Brain microvascular endothelial cell (primary cell): Measurements from ENCODE around the gene TNIK.
A peak's percentile ranks its signal among the peaks of the same experiment; 100 is the strongest.

ENCODE experiments used
- DNase-seq: peaks from one replicate; pipeline ENCODE4 v3.0.0-alpha.2; 2020
- H3K27ac ChIP-seq: fragments of 250-450 bp; sonication (Bioruptor Pico); 2 replicates; pipeline ENCODE4 v1.5.1; 2020; ENCODE audit warnings: mild to moderate bottlenecking, moderate library complexity
- H3K27me3 ChIP-seq: fragments of 250-450 bp; sonication (Bioruptor Pico); replicated peaks from 2 replicates; pipeline ENCODE4 v1.5.1; 2020; ENCODE audit warnings: mild to moderate bottlenecking
- H3K36me3 ChIP-seq: fragments of 250-450 bp; sonication (Bioruptor Pico); replicated peaks from 2 replicates; pipeline ENCODE4 v1.5.1; 2020; ENCODE audit warnings: mild to moderate bottlenecking
- H3K4me3 ChIP-seq: 2 replicates; pipeline ENCODE4 v1.5.1; 2011; ENCODE audit warnings: low read depth, mild to moderate bottlenecking, control low read depth, low read length, moderate library complexity
- CTCF ChIP-seq: IDR thresholded peaks from 2 replicates; pipeline ENCODE4 v1.5.1; 2011; ENCODE audit warnings: low read depth, mild to moderate bottlenecking, moderate library complexity, low read length, control low read depth, inconsistent platforms; ENCODE audit errors: missing control alignments
- in situ Hi-C: cut with HindIII; loops from 2 replicates; pipeline ENCODE4 v1.10.0; 2017; ENCODE audit warnings: low sequenced_read_pairs, low pct_ligation_motif_present

Gene TNIK

GRCh38 chr3:171094411-171094810, 365.8 kb downstream of the TNIK start:
- in situ Hi-C loops = no loop called here
- Histone ChIP-seq H3K36me3 (no peaks in the 10 kb centered on the region), H3K27me3 (no peaks in the 10 kb centered on the region), H3K27ac (no peak overlapping the region), H3K4me3 (no peak overlapping the region)
- DNase-seq = no peak
- no peak for TF ChIP-seq CTCF

- in situ Hi-C loops = no loop called here
- no peaks in the 10 kb centered on the region for H3K36me3 ChIP-seq
- H3K4me3 ChIP-seq = no peak overlapping the region
- no peak for TF ChIP-seq CTCF
- H3K27me3 ChIP-seq = no peaks in the 10 kb centered on the region
- H3K27ac ChIP-seq = no peak overlapping the region
- DNase-seq = no peak
These were observed 366.7 kb downstream of the TNIK start for GRCh38 chr3:171093462-171093861.

GRCh38 chr3:171092467-171092911, 367.7 kb downstream of the TNIK start:
- H3K27me3 ChIP-seq = no peaks in the 10 kb centered on the region
- DNase-seq = no peak
- in situ Hi-C loops = no loop called here
- no peak overlapping the region for H3K27ac ChIP-seq
- no peak overlapping the region for H3K4me3 ChIP-seq
- no peaks in the 10 kb centered on the region for H3K36me3 ChIP-seq
- no peak for TF ChIP-seq CTCF

- peaks cover 9% of the 10 kb centered on the region for H3K36me3 ChIP-seq
- in situ Hi-C loops = no loop called here
- no peak for DNase-seq
These were observed 369.9 kb downstream of the TNIK start for GRCh38 chr3:171090321-171090720.

GRCh38 chr3:171088964-171089754, 371.0 kb downstream of the TNIK start:
- TF ChIP-seq CTCF = no peak
- H3K27me3 ChIP-seq = no peaks in the 10 kb centered on the region
- peaks cover 16% of the 10 kb centered on the region for H3K36me3 ChIP-seq
- no peak overlapping the region for H3K4me3 ChIP-seq
- peak overlapping the region; percentile 17 for H3K27ac ChIP-seq
- DNase-seq = peak; percentile 85
- in situ Hi-C loops = no loop called here

More at GRCh38 chr3:171090321-171090720, 369.9 kb downstream of the TNIK start:
- Histone ChIP-seq H3K4me3 (no peak overlapping the region), H3K27me3 (no peaks in the 10 kb centered on the region), H3K27ac (no peak overlapping the region)
- TF ChIP-seq CTCF = no peak
